Measurements from ENCODE around the gene PACSIN1.

Gene PACSIN1

GRCh38 chr6:34527751-34528670 lies 62.1 kb downstream of the PACSIN1 start:
- DNase-seq (ENCODE audit: low spot score), result no peak

GRCh38 chr6:34528996-34529664 lies 63.3 kb downstream of the PACSIN1 start:
- DNase-seq (ENCODE audit: low spot score), result no peak

- no peak for DNase-seq (ENCODE audit: low spot score)
Measured at GRCh38 chr6:34529665-34530327, 63.9 kb downstream of the PACSIN1 start.

GRCh38 chr6:34530753-34531365 lies 65.0 kb downstream of the PACSIN1 start:
- DNase-seq (ENCODE audit: low spot score), result no peak

GRCh38 chr6:34531580-34532201 lies 65.8 kb downstream of the PACSIN1 start:
- no peak for DNase-seq (ENCODE audit: low spot score)

GRCh38 chr6:34532230-34532629 lies 66.4 kb downstream of the PACSIN1 start:
- no peak for DNase-seq (ENCODE audit: low spot score)

GRCh38 chr6:34534146-34534545 lies 68.3 kb downstream of the PACSIN1 start:
- DNase-seq (ENCODE audit: low spot score), result no peak

- DNase-seq (ENCODE audit: low spot score), result no peak
Measured at GRCh38 chr6:34534656-34535055, 68.8 kb downstream of the PACSIN1 start.

- no peak for DNase-seq (ENCODE audit: low spot score)
Measured at GRCh38 chr6:34535199-34535598, 69.3 kb downstream of the PACSIN1 start.

GRCh38 chr6:34535646-34536045 lies 69.8 kb downstream of the PACSIN1 start:
- DNase-seq (ENCODE audit: low spot score), result no peak

GRCh38 chr6:34536251-34536958 lies 70.5 kb downstream of the PACSIN1 start:
- no peak for DNase-seq (ENCODE audit: low spot score)

GRCh38 chr6:34536959-34537848 lies 71.3 kb downstream of the PACSIN1 start:
- no peak for DNase-seq (ENCODE audit: low spot score)

GRCh38 chr6:34537922-34538550 lies 72.2 kb downstream of the PACSIN1 start:
- no peak for DNase-seq (ENCODE audit: low spot score)

- DNase-seq (ENCODE audit: low spot score), result no peak
Measured at GRCh38 chr6:34538581-34538980, 72.7 kb downstream of the PACSIN1 start.

- no peak for DNase-seq (ENCODE audit: low spot score)
Measured at GRCh38 chr6:34539181-34539580, 73.3 kb downstream of the PACSIN1 start.

GRCh38 chr6:34540222-34540621 lies 74.3 kb downstream of the PACSIN1 start:
- no peak for DNase-seq (ENCODE audit: low spot score)

GRCh38 chr6:34540841-34541240 lies 75.0 kb downstream of the PACSIN1 start:
- no peak for DNase-seq (ENCODE audit: low spot score)

- no peak for DNase-seq (ENCODE audit: low spot score)
Measured at GRCh38 chr6:34543421-34543820, 77.5 kb downstream of the PACSIN1 start.

GRCh38 chr6:34544052-34544604 lies 78.3 kb downstream of the PACSIN1 start:
- no peak for DNase-seq (ENCODE audit: low spot score)

All from AG08396 (cell line).